Activated CD4-positive, alpha-beta T cell treated with anti-CD3 and anti-CD28 coated beads, Interleukin-2, amount 10 ng/mL, durations not matched to agents 24 days and 14 days (primary cell): ENCODE results near the gene WDR62. TPM values are rescaled to one million over a fixed set of nuclear protein-coding genes. Genes with fewer than 3 reads are reported as not detected.
"Not testable (repeated sequence)": the region's sequence is repeated elsewhere in the genome, so short reads cannot be mapped to it uniquely, and the experiment has no call there.

Source experiments
- DNase-seq: peaks from one replicate; pipeline ENCODE4 v3.0.0; 2022
- H3K27ac Mint-ChIP-seq: one replicate; pipeline ENCODE4 v1.8.0; 2022; ENCODE audit warnings: mild to moderate bottlenecking, mixed read lengths
- H3K27me3 Mint-ChIP-seq: one replicate; pipeline ENCODE4 v1.8.0; 2022; ENCODE audit warnings: mixed read lengths
- H3K36me3 Mint-ChIP-seq: one replicate; pipeline ENCODE4 v1.8.0; 2022; ENCODE audit warnings: low read depth, mild to moderate bottlenecking, mixed read lengths
- H3K4me1 Mint-ChIP-seq: one replicate; pipeline ENCODE4 v1.8.0; 2021; ENCODE audit warnings: mixed read lengths
- H3K4me3 Mint-ChIP-seq: one replicate; pipeline ENCODE4 v1.8.0; 2022; ENCODE audit warnings: mild to moderate bottlenecking, moderate library complexity, mixed read lengths
- H3K9me3 Mint-ChIP-seq: one replicate; pipeline ENCODE4 v1.8.0; 2021; ENCODE audit warnings: mixed read lengths
- intact Hi-C: fragments of 100-400 bp; cut with micrococcal nuclease; formaldehyde crosslinking; loops from one replicate; pipeline ENCODE4 v1.15.1; 2023
- total RNA-seq: library from RNA; stranded (reverse); gene quantifications from 2 replicates; pipeline ENCODE4 v1.2.3, GENCODE V29; 2022

WDR62 gene
- total RNA-seq, 1 donor from 2014 or later: 25.9 TPM

- Mint-ChIP-seq H3K27ac (peak overlapping the region; percentile 95), H3K27me3 (peaks cover 4% of the 10 kb centered on the region), H3K36me3 (peaks cover 32% of the 10 kb centered on the region), H3K9me3 (no peaks in the 10 kb centered on the region), H3K4me3 (peak overlapping the region; percentile 94), H3K4me1 (peaks cover 28% of the 10 kb centered on the region)
- peak; percentile 75 for DNase-seq
- intact Hi-C loops: loop anchor here (10.0 kb wide), 2 partner anchors 369 to 1351 kb away; partner anchors contain the start of genes IGFLR1, LIN37, PSENEN and U2AF1L4
Observed at GRCh38 chr19:36113894-36114720, 59.4 kb downstream of the WDR62 start.

GRCh38 chr19:36114721-36115452 lies 60.2 kb downstream of the WDR62 start, which contains the start of gene POLR2I:
POLR2I (minus strand) TSS chr19:36114875; CDS start chr19:36114856, 19 bp downstream.
- peak; percentile 99 for DNase-seq
- H3K27ac Mint-ChIP-seq: peak within 1 kb of the TSS; percentile 95
- no peaks in the 10 kb centered on the region for H3K9me3 Mint-ChIP-seq
- peaks cover 4% of the 10 kb centered on the region for H3K27me3 Mint-ChIP-seq
- intact Hi-C loops: loop anchor here (1.0 to 10.0 kb wide), 8 partner anchors 12 to 1350 kb away; partner anchors contain the start of genes ALKBH6, CAPNS1, IGFLR1 and LIN37
- peaks cover 37% of the 10 kb centered on the region for H3K36me3 Mint-ChIP-seq
- H3K4me1 Mint-ChIP-seq: peaks cover 28% of the 10 kb centered on the region
- H3K4me3 Mint-ChIP-seq: peak within 1 kb of the TSS; percentile 94

GRCh38 chr19:36115453-36116343 lies 61.0 kb downstream of the WDR62 start, which contains the start of gene TBCB:
TBCB (plus strand) TSS chr19:36115468; CDS start chr19:36115561, 93 bp downstream.
- peak within 1 kb of the TSS; percentile 94 for H3K4me3 Mint-ChIP-seq
- H3K9me3 Mint-ChIP-seq: no peaks in the 10 kb centered on the region
- peak; percentile 94 for DNase-seq
- peaks cover 32% of the 10 kb centered on the region for H3K4me1 Mint-ChIP-seq
- peak within 1 kb of the TSS; percentile 95 for H3K27ac Mint-ChIP-seq
- H3K27me3 Mint-ChIP-seq: peaks cover 4% of the 10 kb centered on the region
- intact Hi-C loops: loop anchor here (1.0 to 10.0 kb wide), 8 partner anchors 12 to 1349 kb away; partner anchors contain the start of genes ALKBH6, CAPNS1, IGFLR1 and LIN37
- H3K36me3 Mint-ChIP-seq: peaks cover 44% of the 10 kb centered on the region

GRCh38 chr19:36116344-36116637 lies 61.6 kb downstream of the WDR62 start:
- DNase-seq: no peak
- peaks cover 48% of the 10 kb centered on the region for H3K36me3 Mint-ChIP-seq
- H3K27ac Mint-ChIP-seq: peak overlapping the region; percentile 95
- H3K4me1 Mint-ChIP-seq: peaks cover 32% of the 10 kb centered on the region
- intact Hi-C loops: loop anchor here (10.0 kb wide), 2 partner anchors 371 to 1349 kb away; partner anchors contain the start of genes IGFLR1, LIN37, PSENEN and U2AF1L4
- peak overlapping the region; percentile 94 for H3K4me3 Mint-ChIP-seq
- H3K9me3 Mint-ChIP-seq: no peaks in the 10 kb centered on the region
- H3K27me3 Mint-ChIP-seq: peaks cover 4% of the 10 kb centered on the region

- Mint-ChIP-seq H3K27ac (no peak overlapping the region), H3K4me3 (no peak overlapping the region), H3K36me3 (peaks cover 50% of the 10 kb centered on the region), H3K9me3 (no peaks in the 10 kb centered on the region), H3K27me3 (no peaks in the 10 kb centered on the region), H3K4me1 (peaks cover 16% of the 10 kb centered on the region)
- intact Hi-C loops: no loop called here
- DNase-seq: no peak
Observed at GRCh38 chr19:36120092-36120983, 65.6 kb downstream of the WDR62 start.

- Mint-ChIP-seq H3K4me1 (peaks cover 16% of the 10 kb centered on the region), H3K27ac (no peak overlapping the region), H3K9me3 (no peaks in the 10 kb centered on the region), H3K36me3 (peaks cover 55% of the 10 kb centered on the region), H3K4me3 (no peak overlapping the region), H3K27me3 (no peaks in the 10 kb centered on the region)
- DNase-seq: no peak
- intact Hi-C loops: no loop called here
Observed at GRCh38 chr19:36120984-36121358, 66.3 kb downstream of the WDR62 start.

- H3K9me3 Mint-ChIP-seq: no peaks in the 10 kb centered on the region
- H3K27me3 Mint-ChIP-seq: no peaks in the 10 kb centered on the region
- intact Hi-C loops: no loop called here
- no peak overlapping the region for H3K27ac Mint-ChIP-seq
- peaks cover 12% of the 10 kb centered on the region for H3K4me1 Mint-ChIP-seq
- H3K4me3 Mint-ChIP-seq: no peak overlapping the region
- DNase-seq: no peak
- peaks cover 55% of the 10 kb centered on the region for H3K36me3 Mint-ChIP-seq
Observed at GRCh38 chr19:36121486-36122124, 66.9 kb downstream of the WDR62 start.

GRCh38 chr19:36125557-36125956 lies 70.9 kb downstream of the WDR62 start:
- no peaks in the 10 kb centered on the region for H3K27me3 Mint-ChIP-seq
- H3K4me3 Mint-ChIP-seq: no peak overlapping the region
- no peak for DNase-seq
- H3K36me3 Mint-ChIP-seq: peaks cover 31% of the 10 kb centered on the region
- peak overlapping the region; percentile 44 for H3K27ac Mint-ChIP-seq
- intact Hi-C loops: loop anchor here (5.0 kb wide), 3 partner anchors 128 to 562 kb away; partner anchors contain the start of genes SDHAF1, ZNF566 and ZNF567
- no peaks in the 10 kb centered on the region for H3K9me3 Mint-ChIP-seq
- peaks cover 12% of the 10 kb centered on the region for H3K4me1 Mint-ChIP-seq

- H3K4me3 Mint-ChIP-seq: peak overlapping the region; percentile 84
- no peaks in the 10 kb centered on the region for H3K9me3 Mint-ChIP-seq
- no peaks in the 10 kb centered on the region for H3K27me3 Mint-ChIP-seq
- H3K4me1 Mint-ChIP-seq: peaks cover 22% of the 10 kb centered on the region
- DNase-seq: no peak
- H3K27ac Mint-ChIP-seq: peak overlapping the region; percentile 98
- intact Hi-C loops: loop anchor here (1.0 to 5.0 kb wide), 4 partner anchors 12 to 559 kb away; partner anchors contain the start of genes CAPNS1, SDHAF1, ZNF566 and ZNF567
- peaks cover 16% of the 10 kb centered on the region for H3K36me3 Mint-ChIP-seq
Observed at GRCh38 chr19:36128392-36128736, 73.7 kb downstream of the WDR62 start.

- DNase-seq, H3K27ac Mint-ChIP-seq, H3K4me3 Mint-ChIP-seq, H3K9me3 Mint-ChIP-seq, intact Hi-C loops, H3K27me3 Mint-ChIP-seq, H3K36me3 Mint-ChIP-seq: not testable (repeated sequence)
- peaks cover 22% of the 10 kb centered on the region for H3K4me1 Mint-ChIP-seq
Observed at GRCh38 chr19:36131221-36131620, 76.5 kb downstream of the WDR62 start.

GRCh38 chr19:36134867-36135266 lies 80.2 kb downstream of the WDR62 start:
- H3K4me3 Mint-ChIP-seq, H3K27ac Mint-ChIP-seq, H3K27me3 Mint-ChIP-seq, DNase-seq, H3K9me3 Mint-ChIP-seq, H3K36me3 Mint-ChIP-seq, intact Hi-C loops: not testable (repeated sequence)
- H3K4me1 Mint-ChIP-seq: peaks cover 21% of the 10 kb centered on the region
